Measurements from ENCODE around the gene ZNF385D.

ZNF385D gene

DNA sequence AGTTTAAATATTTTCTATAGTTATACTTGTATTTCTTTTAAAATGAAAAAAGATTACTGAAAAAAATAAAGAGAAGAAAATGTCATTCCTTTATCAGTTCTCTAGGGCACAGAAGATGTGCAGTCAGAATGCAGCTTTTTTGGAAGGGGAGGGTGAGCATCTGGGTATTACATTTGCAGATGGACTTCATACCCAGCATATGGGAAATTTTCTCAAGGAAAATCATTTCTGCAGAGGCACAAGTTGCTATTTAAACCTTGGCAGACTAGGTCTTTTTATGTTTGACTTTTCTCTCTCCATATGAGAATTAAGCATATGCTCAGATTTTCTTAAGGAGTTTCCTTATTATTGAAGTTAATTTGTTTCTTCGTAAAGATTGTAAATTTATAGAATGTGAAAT, 39.5 kb upstream of the ZNF385D start:
- H3K27ac ChIP-seq: no peak overlapping the region
- TF ChIP-seq CTCF (conservative IDR thresholded peaks at IDR 0.05): no peak

GRCh38 chr3:21789730-21790129, 38.7 kb upstream of the ZNF385D start:
- TF ChIP-seq CTCF (conservative IDR thresholded peaks at IDR 0.05): no peak
- no peak overlapping the region for H3K27ac ChIP-seq

DNA sequence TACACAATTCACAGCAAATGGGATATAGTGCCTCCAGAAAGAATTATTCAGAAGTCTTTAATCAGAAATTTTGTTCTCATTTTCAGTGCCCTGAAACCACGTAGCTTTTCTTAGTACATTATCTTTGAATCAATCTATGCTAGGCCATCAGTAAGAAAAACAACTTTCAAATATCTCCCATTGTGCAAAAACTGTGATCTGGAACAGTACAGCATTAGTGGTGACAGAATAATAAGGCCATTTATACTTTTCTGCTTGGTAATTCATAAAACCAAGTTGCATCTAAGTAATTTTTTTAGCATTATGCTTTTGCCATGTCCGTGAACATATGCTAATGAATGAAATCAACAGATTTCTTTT, 35.4 kb upstream of the ZNF385D start:
- TF ChIP-seq CTCF (conservative IDR thresholded peaks at IDR 0.05): no peak
- H3K27ac ChIP-seq: no peak overlapping the region

GRCh38 chr3:21785765-21786437, 34.9 kb upstream of the ZNF385D start:
- H3K27ac ChIP-seq: no peak overlapping the region
- TF ChIP-seq CTCF (conservative IDR thresholded peaks at IDR 0.05): no peak

GRCh38 chr3:21783839-21784238, 32.8 kb upstream of the ZNF385D start:
- TF ChIP-seq CTCF (conservative IDR thresholded peaks at IDR 0.05): no peak

DNA sequence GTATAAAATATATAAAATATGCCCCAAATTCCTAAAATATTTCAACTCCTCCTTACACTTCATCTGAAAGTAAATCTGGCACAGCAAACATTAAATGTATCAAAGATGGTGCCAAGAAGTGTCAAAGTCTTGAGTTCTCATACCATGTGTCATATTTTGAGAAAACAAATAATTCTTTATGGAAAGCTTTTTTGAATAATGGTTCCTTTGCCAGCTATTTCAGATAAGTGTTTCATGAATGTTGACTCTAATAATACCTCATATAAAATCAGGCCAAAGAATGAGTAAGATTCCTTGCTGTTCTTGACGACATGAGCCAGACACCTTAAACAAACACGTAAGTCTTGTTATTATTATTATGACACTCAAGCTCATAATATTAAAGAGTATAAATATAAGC, 30.3 kb upstream of the ZNF385D start:
- H3K27ac ChIP-seq: no peak overlapping the region
- no peak for TF ChIP-seq CTCF (conservative IDR thresholded peaks at IDR 0.05)

More at GRCh38 chr3:21783839-21784238, 32.8 kb upstream of the ZNF385D start:
- H3K27ac ChIP-seq: no peak overlapping the region

GRCh38 chr3:21779909-21780308, 28.9 kb upstream of the ZNF385D start:
- TF ChIP-seq CTCF (conservative IDR thresholded peaks at IDR 0.05): no peak
- no peak overlapping the region for H3K27ac ChIP-seq

All from VCaP (cell line).